ENCODE results near the gene ITPR3. TPM values are rescaled to one million over a fixed set of nuclear protein-coding genes. Genes with fewer than 3 reads are reported as not detected.

Gene ITPR3
- total and polyA plus RNA-seq, 2 of the 13 experiments (the other 11 are each of a cell fraction or from before 2014, with no cell fraction given): 3.8 to 21.4 TPM

GRCh38 chr6:33627876-33628275, 6.8 kb downstream of the ITPR3 start (continued):
- no peak for TF ChIP-seq CREB3 (CRISPR knock-in tag; IDR thresholded peaks at IDR 0.05)
- no peak for TF ChIP-seq MYNN (CRISPR knock-in tag; IDR thresholded peaks at IDR 0.05; ENCODE audit: low read depth)
- TF ChIP-seq ZNF616 (CRISPR knock-in tag; IDR thresholded peaks at IDR 0.05; ENCODE audit: low read depth): no peak
- TF ChIP-seq SIX4 (CRISPR knock-in tag; IDR thresholded peaks at IDR 0.05): no peak

GRCh38 chr6:33628401-33628964, 7.4 kb downstream of the ITPR3 start:
- intact Hi-C loops (cut with micrococcal nuclease; ENCODE audit: unreplicated experiment): no loop called here
- FAIRE-seq (no peak), DNase-seq (ENCODE audit: low spot score) (no peak), ATAC-seq (no peak)
- Histone ChIP-seq H3K9ac (ENCODE audit: insufficient read depth, low read depth, low read length) (no peak overlapping the region), H3K27me3 (ENCODE audit: control insufficient read depth in 1 of 2, insufficient read depth in 2 of 2, low read length in 2 of 2) (no peaks in the 10 kb centered on the region), H3K79me2 (ENCODE audit: insufficient read depth, low read length) (peaks cover under 1% of the 10 kb centered on the region), H3K36me3 (replicated peaks in 1 of 2; ENCODE audit: control insufficient read depth in 1 of 2, insufficient read depth in 2 of 2, low read length in 2 of 2) (no peaks in the 10 kb centered on the region), H3K4me3 (replicated peaks in 1 of 3; ENCODE audit: insufficient read depth in 1 of 3, low read depth in 2 of 3, low read length in 3 of 3) (no peak overlapping the region), H3K27ac (ENCODE audit: extremely low read length, insufficient read depth, low read length) (no peak overlapping the region), H3K4me1 (ENCODE audit: insufficient read depth, low read length) (peaks cover 26% of the 10 kb centered on the region), H3K9me3 (ENCODE audit: low read length) (no peaks in the 10 kb centered on the region), H3K4me2 (ENCODE audit: low read depth, low read length) (no peak overlapping the region), H4K20me1 (ENCODE audit: insufficient read depth, low read length) (peaks cover 3% of the 10 kb centered on the region; the same call in 1 of the 2 replicates), H2AFZ (ENCODE audit: low read length) (no peak overlapping the region)
- BruUV-seq (replicated peaks): no TSS peak
- ChIA-PET CTCF (ENCODE audit: low intra/inter-chr PET ratio, low total read pairs) (no interaction called here), POLR2A (interaction anchor here (1.8 kb wide), 1 partner anchor 38 kb away, joined by 6 read pairs; no protein-coding TSS in a partner anchor)
- WGBS (ENCODE audit: low lambda C conversion rate): 93% methylated on average over 7 of the region's 7 CpGs
- in situ Hi-C loops (cut with HindIII; ENCODE audit: extremely low pct_ligation_motif_present, low pct_unique_long_range_greater_than_20kb): no loop called here
- TF ChIP-seq SMYD3 (CRISPR knock-in tag; IDR thresholded peaks at IDR 0.05) (no peak), ZNF138 (CRISPR knock-in tag; IDR thresholded peaks at IDR 0.05; ENCODE audit: low read depth) (no peak), MEF2D (CRISPR knock-in tag; IDR thresholded peaks at IDR 0.05) (no peak), MED8 (CRISPR knock-in tag; IDR thresholded peaks at IDR 0.05; ENCODE audit: insufficient replicate concordance) (no peak), SRSF4 (IDR thresholded peaks at IDR 0.05; ENCODE audit: low read depth, low read length, poor library complexity, severe bottlenecking) (no peak), POGK (CRISPR knock-in tag; conservative IDR thresholded peaks at IDR 0.05) (no peak), RORA (CRISPR knock-in tag; IDR thresholded peaks at IDR 0.05) (no peak), CREB3 (CRISPR knock-in tag; IDR thresholded peaks at IDR 0.05) (no peak), ZNF33A (CRISPR knock-in tag; IDR thresholded peaks at IDR 0.05; ENCODE audit: borderline replicate concordance) (no peak), ETV5 (CRISPR knock-in tag; IDR thresholded peaks at IDR 0.05; ENCODE audit: borderline replicate concordance) (no peak), ZNF850 (CRISPR knock-in tag; conservative IDR thresholded peaks at IDR 0.05) (no peak)
- TF ChIP-seq, protein P1, sequence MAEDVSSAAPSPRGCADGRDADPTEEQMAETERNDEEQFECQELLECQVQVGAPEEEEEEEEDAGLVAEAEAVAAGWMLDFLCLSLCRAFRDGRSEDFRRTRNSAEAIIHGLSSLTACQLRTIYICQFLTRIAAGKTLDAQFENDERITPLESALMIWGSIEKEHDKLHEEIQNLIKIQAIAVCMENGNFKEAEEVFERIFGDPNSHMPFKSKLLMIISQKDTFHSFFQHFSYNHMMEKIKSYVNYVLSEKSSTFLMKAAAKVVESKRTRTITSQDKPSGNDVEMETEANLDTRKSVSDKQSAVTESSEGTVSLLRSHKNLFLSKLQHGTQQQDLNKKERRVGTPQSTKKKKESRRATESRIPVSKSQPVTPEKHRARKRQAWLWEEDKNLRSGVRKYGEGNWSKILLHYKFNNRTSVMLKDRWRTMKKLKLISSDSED (CRISPR knock-in tag; IDR thresholded peaks at IDR 0.05): no peak
- TF ChIP-seq, protein P2, sequence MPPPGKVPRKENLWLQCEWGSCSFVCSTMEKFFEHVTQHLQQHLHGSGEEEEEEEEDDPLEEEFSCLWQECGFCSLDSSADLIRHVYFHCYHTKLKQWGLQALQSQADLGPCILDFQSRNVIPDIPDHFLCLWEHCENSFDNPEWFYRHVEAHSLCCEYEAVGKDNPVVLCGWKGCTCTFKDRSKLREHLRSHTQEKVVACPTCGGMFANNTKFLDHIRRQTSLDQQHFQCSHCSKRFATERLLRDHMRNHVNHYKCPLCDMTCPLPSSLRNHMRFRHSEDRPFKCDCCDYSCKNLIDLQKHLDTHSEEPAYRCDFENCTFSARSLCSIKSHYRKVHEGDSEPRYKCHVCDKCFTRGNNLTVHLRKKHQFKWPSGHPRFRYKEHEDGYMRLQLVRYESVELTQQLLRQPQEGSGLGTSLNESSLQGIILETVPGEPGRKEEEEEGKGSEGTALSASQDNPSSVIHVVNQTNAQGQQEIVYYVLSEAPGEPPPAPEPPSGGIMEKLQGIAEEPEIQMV (CRISPR knock-in tag; IDR thresholded peaks at IDR 0.05; ENCODE audit: low read depth): no peak

All from HepG2 (cell line).